Upper lobe of left lung (tissue), 6 donors: ENCODE data around the gene ANKRD63. TPM values are rescaled to one million over a fixed set of nuclear protein-coding genes. Genes with fewer than 3 reads are reported as not detected.
A peak's percentile ranks its signal among the peaks of the same experiment; 100 is the strongest.

Experiments
- ATAC-seq, 2 donors: fragments of 200-7000 bp; cut with Tn5 transposase; one replicate each; pipeline ENCODE4 v1.9.1; 2022; ENCODE audit warnings: mild to moderate bottlenecking in 2 of 2, moderate library complexity in 2 of 2; ENCODE audit not compliant: low FRiP score in 2 of 2
- DNase-seq, 2 donors: peaks; one replicate each; pipeline ENCODE4 v3.0.0-alpha.2; 2019 to 2020
- H3K27ac ChIP-seq, 4 donors: fragments of 200-600 bp; sonication (generic); one replicate each; pipeline ENCODE4 v1.5.1; 2016 to 2019
- H3K27me3 ChIP-seq, 4 donors: fragments of 200-600 bp; sonication (generic); one replicate each; pipeline ENCODE4 v1.5.1; 2017 to 2019
- H3K36me3 ChIP-seq, 4 donors: fragments of 200-600 bp; sonication (generic); one replicate each; pipeline ENCODE4 v1.5.1; 2016 to 2019
- H3K4me1 ChIP-seq, 4 donors: fragments of 200-600 bp; sonication (generic); one replicate each; pipeline ENCODE4 v1.5.1; 2018 to 2019
- H3K4me3 ChIP-seq, 4 donors: fragments of 200-600 bp; sonication (generic); one replicate each; pipeline ENCODE4 v1.5.1; 2017 to 2019; ENCODE audit warnings: mild to moderate bottlenecking in 2 of 4, moderate library complexity in 1 of 4
- H3K9me3 ChIP-seq, 4 donors: fragments of 200-600 bp; sonication (generic); one replicate each; pipeline ENCODE4 v1.5.1; 2018 to 2019
- CTCF ChIP-seq, 6 experiments: fragments of 450-650 bp in 4 of 6; fragments of 200-600 bp in 2 of 6; sonication (generic) in 2 of 6; IDR thresholded peaks; one replicate each; pipeline ENCODE4 v1.5.1; 2016 to 2019; ENCODE audit warnings: antibody characterized with exemption in 6 of 6
- EP300 ChIP-seq, 4 donors: sonication (generic); formaldehyde crosslinking; IDR thresholded peaks; one replicate each; pipeline ENCODE4 v1.5.1; 2017; ENCODE audit warnings: antibody characterized with exemption in 4 of 4, control low read depth in 2 of 4
- POLR2A ChIP-seq, 4 donors: fragments of 450-650 bp; IDR thresholded peaks; one replicate each; pipeline ENCODE4 v1.5.1; 2016 to 2017; ENCODE audit warnings: antibody characterized with exemption in 4 of 4, mild to moderate bottlenecking in 2 of 4
- POLR2AphosphoS5 ChIP-seq, 2 donors: sonication (generic); formaldehyde crosslinking; IDR thresholded peaks; one replicate each; pipeline ENCODE4 v1.5.1; 2017; ENCODE audit warnings: antibody characterized with exemption in 2 of 2
- WGBS, 2 donors: methylation state at CpG; one replicate each; pipeline ENCODE4 v1.1.5; 2017 to 2018; 5-methylcytosine and 5-hydroxymethylcytosine counted together
- total RNA-seq, 6 donors: library from RNA; depleted of rRNA in 4 of 6; stranded (reverse); fragments of >200 nt in 4 of 6; gene quantifications; one replicate each; pipeline versions ENCODE4 v1.1.0 to v1.2.1, GENCODE V29; 2016 to 2021
- donor health status: DM: no; HTN: no; CAD: no; lungs with moderate emphysema.
- donor health status: DM: no; HTN: yes; CAD: no; lungs with severe emphysema.

ANKRD63 gene
- total RNA-seq, 6 donors from 2014 or later = 5.2 TPM; not detected in 5

DNA sequence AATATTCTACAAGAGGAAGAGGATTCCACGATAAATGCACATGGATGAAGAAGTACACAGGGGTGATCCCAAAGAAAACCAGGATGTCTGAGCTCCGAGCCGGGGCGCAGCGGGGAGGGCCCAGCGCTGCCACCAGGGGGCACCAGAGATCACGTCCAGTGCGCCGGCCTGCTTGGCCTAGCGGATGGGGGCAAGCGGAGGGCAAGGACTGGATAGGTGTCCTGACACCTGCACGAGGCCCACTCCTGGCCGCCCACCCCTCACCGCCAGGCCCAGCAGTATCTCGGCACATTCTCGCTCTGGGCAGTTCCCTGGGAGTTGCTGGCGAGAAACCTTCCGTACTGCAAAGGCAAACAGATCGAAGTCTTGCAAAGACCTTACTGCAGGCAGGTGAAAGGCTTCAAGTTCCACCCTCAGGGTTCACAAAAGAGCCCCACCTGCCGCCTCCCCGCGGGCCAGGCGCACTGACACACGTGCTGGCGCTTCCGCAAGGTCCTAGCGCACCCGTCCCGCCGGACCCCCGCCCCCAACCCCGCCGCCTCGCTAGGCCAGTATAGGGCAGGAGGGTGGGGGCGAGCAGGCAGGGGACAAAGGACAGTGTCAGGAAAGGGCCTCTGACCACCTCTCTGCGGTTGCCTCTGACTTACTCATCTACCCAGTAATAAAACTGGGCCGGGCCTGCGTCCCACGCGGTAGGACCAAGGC lies 3.3 kb downstream of the ANKRD63 start:
- 16 to 29% methylated on average over 21 to 40 of the region's 40 CpGs for WGBS, 2 donors
- H3K9me3 ChIP-seq = no peaks in the 10 kb centered on the region
- DNase-seq (peak; percentile 77 to 95), ATAC-seq (peak; percentile 74 to 80)
- peak overlapping the region in 1 of 4 donors; percentile 2 for H3K4me3 ChIP-seq
- peaks cover 1 to 48% (median 30%) of the 10 kb centered on the region in 4 donors for H3K27me3 ChIP-seq
- no peaks in the 10 kb centered on the region for H3K36me3 ChIP-seq
- no peak overlapping the region for H3K27ac ChIP-seq
- H3K4me1 ChIP-seq = peaks cover 29 to 47% (median 36%) of the 10 kb centered on the region in 4 donors
- TF ChIP-seq POLR2A (IDR thresholded peaks at IDR 0.05) (no peak), CTCF (IDR thresholded peaks at IDR 0.05) (peak; percentile 93 to 97 (median 95))

GRCh38 chr15:40278026-40278425 lies 4.8 kb downstream of the ANKRD63 start:
- ATAC-seq (no peak), DNase-seq (no peak)
- no peaks in the 10 kb centered on the region for H3K9me3 ChIP-seq
- no peaks in the 10 kb centered on the region for H3K36me3 ChIP-seq
- TF ChIP-seq POLR2A (IDR thresholded peaks at IDR 0.05) (no peak), EP300 (IDR thresholded peaks at IDR 0.05) (no peak), POLR2AphosphoS5 (IDR thresholded peaks at IDR 0.05) (no peak), CTCF (IDR thresholded peaks at IDR 0.05) (no peak)
- H3K4me1 ChIP-seq = peaks cover 21 to 40% (median 29%) of the 10 kb centered on the region in 4 donors
- no peak overlapping the region for H3K4me3 ChIP-seq
- peaks cover 1 to 38% (median 21%) of the 10 kb centered on the region in 4 donors for H3K27me3 ChIP-seq
- no peak overlapping the region for H3K27ac ChIP-seq
- WGBS, 2 donors = 75 to 81% methylated on average over 5 to 9 of the region's 10 CpGs

GRCh38 chr15:40277471-40277870 lies 5.4 kb downstream of the ANKRD63 start:
- DNase-seq (peak in 1 of 2 donors; percentile 40), ATAC-seq (no peak)
- Histone ChIP-seq H3K4me1 (peaks cover 16 to 35% (median 24%) of the 10 kb centered on the region in 4 donors), H3K9me3 (no peaks in the 10 kb centered on the region), H3K27ac (no peak overlapping the region), H3K36me3 (no peaks in the 10 kb centered on the region), H3K4me3 (no peak overlapping the region), H3K27me3 (peaks cover 1 to 32% (median 18%) of the 10 kb centered on the region in 4 donors)
- TF ChIP-seq POLR2A (IDR thresholded peaks at IDR 0.05) (no peak), CTCF (IDR thresholded peaks at IDR 0.05) (no peak), POLR2AphosphoS5 (IDR thresholded peaks at IDR 0.05) (no peak), EP300 (IDR thresholded peaks at IDR 0.05) (no peak)
- 37 to 50% methylated on average over 16 of the region's 16 CpGs for WGBS, 2 donors

GRCh38 chr15:40276927-40277326 lies 5.9 kb downstream of the ANKRD63 start:
- Histone ChIP-seq H3K9me3 (no peaks in the 10 kb centered on the region), H3K4me3 (no peak overlapping the region), H3K27ac (no peak overlapping the region), H3K27me3 (peaks cover 1 to 27% (median 13%) of the 10 kb centered on the region in 4 donors), H3K36me3 (no peaks in the 10 kb centered on the region), H3K4me1 (peaks cover 10 to 29% (median 18%) of the 10 kb centered on the region in 4 donors)
- 73 to 78% methylated on average over 3 to 4 of the region's 4 CpGs for WGBS, 2 donors
- no peak for TF ChIP-seq CTCF (IDR thresholded peaks at IDR 0.05)
- no peak for TF ChIP-seq EP300 (IDR thresholded peaks at IDR 0.05)
- DNase-seq = no peak
- no peak for ATAC-seq

DNA sequence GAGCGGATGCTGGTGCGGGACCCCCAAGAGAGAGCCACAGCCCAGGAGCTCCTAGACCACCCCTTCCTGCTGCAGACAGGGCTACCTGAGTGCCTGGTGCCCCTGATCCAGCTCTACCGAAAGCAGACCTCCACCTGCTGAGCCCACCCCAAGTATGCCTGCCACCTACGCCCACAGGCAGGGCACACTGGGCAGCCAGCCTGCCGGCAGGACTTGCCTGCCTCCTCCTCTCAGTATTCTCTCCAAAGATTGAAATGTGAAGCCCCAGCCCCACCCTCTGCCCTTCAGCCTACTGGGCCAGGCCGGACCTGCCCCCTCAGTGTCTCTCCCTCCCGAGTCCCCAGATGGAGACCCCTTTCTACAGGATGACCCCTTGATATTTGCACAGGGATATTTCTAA lies 6.9 kb downstream of the ANKRD63 start:
- no peak for ATAC-seq
- DNase-seq = no peak
- Histone ChIP-seq H3K4me3 (no peak overlapping the region), H3K4me1 (peaks cover 4 to 20% (median 12%) of the 10 kb centered on the region in 4 donors), H3K36me3 (no peaks in the 10 kb centered on the region), H3K9me3 (no peaks in the 10 kb centered on the region), H3K27me3 (peaks cover 0 to 17% (median 6%) of the 10 kb centered on the region in 4 donors), H3K27ac (no peak overlapping the region)
- WGBS, 2 donors = 96 to 100% methylated on average over 3 to 7 of the region's 7 CpGs
- no peak for TF ChIP-seq POLR2A (IDR thresholded peaks at IDR 0.05)
- TF ChIP-seq EP300 (IDR thresholded peaks at IDR 0.05) = no peak
- TF ChIP-seq POLR2AphosphoS5 (IDR thresholded peaks at IDR 0.05) = no peak
- TF ChIP-seq CTCF (IDR thresholded peaks at IDR 0.05) = no peak
